ENCODE measurements around the gene MRPL30.

GRCh38 chr2:99154643-99155536, 26.1 kb upstream of the MRPL30 start, which contains the start of the genes LIPT1 and TSGA10:
- TF ChIP-seq EP300 (IDR thresholded peaks at IDR 0.05; ENCODE audit: borderline replicate concordance) = 0 out of 2 replicates have a peak, but pooled peaks have one; percentile 10
- TF ChIP-seq YY1 (IDR thresholded peaks at IDR 0.05; ENCODE audit: low read depth) = peak; percentile 19; the same call in 1 of the 2 replicates
- no peak for TF ChIP-seq RAD21 (IDR thresholded peaks at IDR 0.05; ENCODE audit: low read depth)
- TF ChIP-seq TCF12 (IDR thresholded peaks at IDR 0.05; ENCODE audit: low read depth) = peak; percentile 69; the same call in 1 of the 2 replicates
- TF ChIP-seq CREB1 (IDR thresholded peaks at IDR 0.05; ENCODE audit: low read depth) = peak; percentile 31; the same call in 1 of the 2 replicates
- TF ChIP-seq MAX (IDR thresholded peaks at IDR 0.05) = peak; percentile 97

Measured in Ishikawa (cell line).